NCI-H446 (cell line): ENCODE results near the gene PLCB1.
"Not testable (repeated sequence)": the region's sequence is repeated elsewhere in the genome, so short reads cannot be mapped to it uniquely, and the experiment has no call there.

Source experiments
- DNase-seq, 2 experiments: peaks; one replicate each; lab custom pipeline; 2025; lab: John Stamatoyannopoulos, UW

The PLCB1 gene

GRCh38 chr20:8834851-8835250 is 702.8 kb downstream of the PLCB1 start:
- DNase-seq, result no peak

- no peak for DNase-seq
These were observed 705.3 kb downstream of the PLCB1 start for GRCh38 chr20:8837396-8837795.

DNA sequence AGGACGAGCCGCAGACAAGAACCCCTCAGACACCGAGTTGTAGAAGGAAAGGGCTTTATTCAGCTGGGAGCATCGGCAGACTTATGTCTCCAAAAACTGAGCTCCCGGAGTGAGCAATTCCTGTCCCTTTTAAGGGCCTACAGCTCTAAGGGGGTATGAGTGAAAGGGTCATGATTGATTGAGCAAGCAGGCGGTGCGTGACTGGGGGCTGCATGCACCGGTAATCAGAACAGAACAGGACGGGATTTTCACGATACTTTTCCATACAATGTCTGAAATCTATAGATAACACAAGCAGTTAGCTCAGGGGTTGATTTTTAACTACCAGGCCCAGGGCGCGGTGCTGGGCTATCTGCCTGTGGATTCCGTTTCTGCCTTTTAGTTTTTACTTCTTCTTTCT is 710.5 kb downstream of the PLCB1 start:
- DNase-seq, result no peak

DNA sequence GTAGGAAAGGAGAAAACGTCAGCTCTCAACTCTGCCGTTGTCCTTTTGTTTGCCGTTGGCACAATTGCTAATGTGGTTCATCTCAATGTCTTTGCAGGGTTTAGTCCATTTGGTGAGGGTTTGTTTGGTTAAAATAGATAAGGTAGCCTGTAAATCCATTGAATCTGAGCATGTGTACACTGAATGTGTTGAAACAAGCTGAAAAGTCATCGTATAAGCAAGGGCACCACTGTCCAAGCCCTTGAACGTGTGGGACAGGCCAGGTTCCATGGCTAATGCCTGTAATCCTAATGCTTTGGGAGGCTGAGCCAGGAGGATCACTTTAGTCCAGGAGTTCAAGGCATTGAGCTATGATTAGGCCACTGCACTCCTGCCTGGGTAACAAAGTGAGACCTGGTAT is 712.1 kb downstream of the PLCB1 start:
- no peak for DNase-seq

DNA sequence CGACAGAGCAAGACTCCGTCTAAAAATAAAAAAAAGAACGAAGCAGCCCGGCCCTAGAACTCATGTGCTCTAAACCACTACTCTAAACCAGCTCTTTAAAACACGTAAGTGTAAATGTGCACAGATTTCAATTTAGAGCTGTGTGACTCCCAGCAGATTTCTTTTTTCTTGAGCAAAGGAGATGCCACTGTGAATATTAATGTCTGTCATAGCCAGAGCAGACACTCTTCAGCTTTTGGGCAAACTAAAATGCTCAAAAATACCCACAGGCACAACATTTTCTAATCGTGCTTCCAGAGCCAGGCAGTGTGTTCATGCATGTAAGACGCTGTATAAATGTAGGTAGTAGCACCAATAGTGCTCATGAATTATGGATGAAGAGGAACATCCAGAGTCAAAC is 717.9 kb downstream of the PLCB1 start:
- no peak for DNase-seq

DNA sequence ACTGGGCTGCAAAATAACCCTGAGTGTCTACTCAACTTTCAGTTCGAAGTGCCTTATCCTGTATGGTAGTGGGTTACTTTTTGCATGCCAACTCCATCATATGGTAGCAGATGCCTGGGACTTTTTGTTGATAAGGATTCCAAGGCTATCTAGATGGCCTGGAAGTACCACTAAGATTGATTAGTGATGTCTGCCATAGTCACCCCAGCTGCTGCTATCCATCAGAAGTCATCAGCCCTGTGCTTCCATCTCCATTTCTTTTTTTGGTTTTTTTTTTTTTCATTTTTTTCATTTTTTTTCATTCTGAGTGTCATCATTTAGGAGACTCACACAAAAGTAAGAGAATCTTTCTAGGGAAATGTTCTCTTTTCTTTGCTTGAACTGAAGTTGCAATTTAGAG is 719.4 kb downstream of the PLCB1 start:
- DNase-seq, result no peak

GRCh38 chr20:8851919-8852318 is 719.9 kb downstream of the PLCB1 start:
- DNase-seq, result not testable (repeated sequence)

GRCh38 chr20:8853211-8853610 is 721.1 kb downstream of the PLCB1 start:
- not testable (repeated sequence) for DNase-seq

- DNase-seq, result peak; percentile 69 to 82
These were observed 721.8 kb downstream of the PLCB1 start for GRCh38 chr20:8853805-8854338.

- DNase-seq, result no peak
These were observed 722.5 kb downstream of the PLCB1 start for GRCh38 chr20:8854571-8854970.

- no peak for DNase-seq
These were observed 723.2 kb downstream of the PLCB1 start for GRCh38 chr20:8855315-8855714.

GRCh38 chr20:8856668-8857067 is 724.6 kb downstream of the PLCB1 start:
- DNase-seq, result no peak

GRCh38 chr20:8858181-8858787 is 726.2 kb downstream of the PLCB1 start:
- DNase-seq, result peak in 1 of 2 experiments; percentile 35

DNA sequence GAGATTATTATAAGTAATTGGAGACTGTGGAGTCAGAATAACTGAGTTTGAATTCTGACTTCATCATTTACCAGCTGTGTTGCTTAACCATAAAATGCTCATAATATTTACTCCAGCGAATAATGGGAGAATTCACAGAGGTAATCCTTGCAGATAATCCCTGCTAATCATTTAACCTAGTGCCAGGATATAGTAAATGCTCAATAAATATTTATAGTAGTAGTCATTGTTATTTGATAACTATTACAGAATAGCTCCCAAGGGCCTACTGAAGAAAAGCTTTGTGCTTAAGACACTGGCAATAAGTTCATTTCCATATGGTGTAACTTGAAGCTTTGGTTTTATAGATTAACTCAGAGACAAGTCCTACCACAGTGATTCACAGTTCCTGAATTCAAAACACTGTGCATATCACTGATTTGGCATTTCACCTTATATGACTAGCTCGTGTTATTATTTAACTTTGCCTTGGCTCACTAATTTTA is 728.0 kb downstream of the PLCB1 start:
- DNase-seq, result no peak

GRCh38 chr20:8862092-8862491 is 730.0 kb downstream of the PLCB1 start:
- DNase-seq, result no peak

DNA sequence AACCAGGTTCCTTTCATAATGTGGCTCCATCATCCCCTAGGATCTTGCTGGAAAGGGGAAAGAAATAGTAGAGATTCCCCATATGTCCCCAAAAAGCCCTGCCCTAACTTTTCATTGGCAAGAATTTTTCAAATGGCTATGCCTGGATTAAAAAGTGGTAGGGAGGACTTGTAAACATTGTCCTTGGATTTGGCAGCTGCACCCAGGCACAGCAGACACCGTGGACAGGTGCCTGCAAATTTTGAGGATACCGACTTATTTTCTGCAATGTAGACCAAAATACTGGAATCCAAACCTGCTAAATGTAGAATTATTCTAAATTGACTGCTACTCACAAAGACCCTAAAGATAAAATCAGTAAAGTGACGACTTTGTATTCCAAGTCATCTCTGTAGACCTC is 733.6 kb downstream of the PLCB1 start:
- no peak for DNase-seq

- no peak for DNase-seq
These were observed 735.1 kb downstream of the PLCB1 start for GRCh38 chr20:8867038-8867740.

GRCh38 chr20:8870652-8871051 is 738.6 kb downstream of the PLCB1 start:
- DNase-seq, result no peak

DNA sequence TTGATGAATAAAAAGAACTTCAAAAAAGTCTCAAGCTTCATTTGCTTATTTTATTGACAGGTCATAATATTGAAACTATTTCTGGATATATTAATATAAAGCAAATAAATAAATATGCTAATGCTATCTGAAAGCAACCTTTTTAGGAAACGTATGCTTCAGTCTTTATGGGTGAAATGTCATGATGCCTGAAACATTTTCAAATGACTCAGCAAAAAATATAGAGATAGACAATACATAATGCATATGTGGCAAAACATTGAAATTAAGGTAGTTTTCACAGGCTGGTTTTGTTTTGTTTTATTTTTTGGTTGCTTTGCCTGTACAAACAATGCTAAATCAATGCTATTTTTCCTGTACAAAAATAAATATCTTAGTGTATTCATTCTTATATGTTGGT is 742.4 kb downstream of the PLCB1 start:
- DNase-seq, result no peak

GRCh38 chr20:8875586-8875985 is 743.5 kb downstream of the PLCB1 start:
- no peak for DNase-seq

GRCh38 chr20:8876366-8876765 is 744.3 kb downstream of the PLCB1 start:
- DNase-seq, result no peak

- DNase-seq, result peak in 1 of 2 experiments; percentile 5
These were observed 745.2 kb downstream of the PLCB1 start for GRCh38 chr20:8877294-8877693.

- DNase-seq, result no peak
These were observed 747.6 kb downstream of the PLCB1 start for GRCh38 chr20:8879669-8880068.
